NCI-H1417 treated with DMSO at 0.1 percent for 48 hours (cell line): Measurements from ENCODE around the gene MAML2.

ENCODE experiments used
- DNase-seq: peaks from one replicate; lab custom pipeline; 2025; lab: John Stamatoyannopoulos, UW

Gene MAML2

GRCh38 chr11:96098511-96099241 lies 244.3 kb downstream of the MAML2 start:
- DNase-seq = no peak

GRCh38 chr11:96097844-96098421 lies 245.1 kb downstream of the MAML2 start:
- DNase-seq = no peak

GRCh38 chr11:96096360-96096759 lies 246.6 kb downstream of the MAML2 start:
- DNase-seq = no peak

- no peak for DNase-seq
Measured at GRCh38 chr11:96095884-96096303, 247.1 kb downstream of the MAML2 start.

GRCh38 chr11:96094156-96094555 lies 248.8 kb downstream of the MAML2 start:
- DNase-seq = no peak

- DNase-seq = no peak
Measured at GRCh38 chr11:96092511-96092910, 250.5 kb downstream of the MAML2 start.

GRCh38 chr11:96091476-96091875 lies 251.5 kb downstream of the MAML2 start:
- no peak for DNase-seq

GRCh38 chr11:96090711-96091110 lies 252.3 kb downstream of the MAML2 start:
- DNase-seq = no peak

- DNase-seq = no peak
Measured at GRCh38 chr11:96088914-96089313, 254.1 kb downstream of the MAML2 start.

- no peak for DNase-seq
Measured at GRCh38 chr11:96086111-96086510, 256.9 kb downstream of the MAML2 start.

- DNase-seq = no peak
Measured at GRCh38 chr11:96085319-96085930, 257.6 kb downstream of the MAML2 start.

GRCh38 chr11:96084610-96085318 lies 258.2 kb downstream of the MAML2 start:
- no peak for DNase-seq

- no peak for DNase-seq
Measured at GRCh38 chr11:96082936-96083335, 260.1 kb downstream of the MAML2 start.

GRCh38 chr11:96082002-96082899 lies 260.7 kb downstream of the MAML2 start:
- DNase-seq = no peak

- no peak for DNase-seq
Measured at GRCh38 chr11:96081561-96081960, 261.4 kb downstream of the MAML2 start.

- DNase-seq = no peak
Measured at GRCh38 chr11:96079691-96080090, 263.3 kb downstream of the MAML2 start.

- DNase-seq = no peak
Measured at GRCh38 chr11:96075532-96075959, 267.4 kb downstream of the MAML2 start.

GRCh38 chr11:96074551-96075310 lies 268.3 kb downstream of the MAML2 start:
- DNase-seq = no peak

- DNase-seq = no peak
Measured at GRCh38 chr11:96073536-96073935, 269.5 kb downstream of the MAML2 start.

GRCh38 chr11:96072592-96072991 lies 270.4 kb downstream of the MAML2 start:
- DNase-seq = no peak

GRCh38 chr11:96070453-96070852 lies 272.5 kb downstream of the MAML2 start:
- DNase-seq = no peak
